ENCODE measurements around the gene CNTN5.

The CNTN5 gene

GRCh38 chr11:100177651-100178050, 1156.9 kb downstream of the CNTN5 start:
- H3K4me3 ChIP-seq (ENCODE audit: low read depth, low read length) = no peak overlapping the region
- DNase-seq (ENCODE audit: low read depth) = no peak
- no peak for TF ChIP-seq CTCF (IDR thresholded peaks at IDR 0.05; ENCODE audit: low read depth, low read length, missing control alignments)

GRCh38 chr11:100182350-100182749, 1161.6 kb downstream of the CNTN5 start:
- no peak for TF ChIP-seq CTCF (IDR thresholded peaks at IDR 0.05; ENCODE audit: low read depth, low read length, missing control alignments)
- DNase-seq (ENCODE audit: low read depth) = no peak
- H3K4me3 ChIP-seq (ENCODE audit: low read depth, low read length) = no peak overlapping the region

GRCh38 chr11:100182927-100183326, 1162.2 kb downstream of the CNTN5 start:
- no peak for TF ChIP-seq CTCF (IDR thresholded peaks at IDR 0.05; ENCODE audit: low read depth, low read length, missing control alignments)
- no peak overlapping the region for H3K4me3 ChIP-seq (ENCODE audit: low read depth, low read length)
- DNase-seq (ENCODE audit: low read depth) = no peak

- no peak for DNase-seq (ENCODE audit: low read depth)
- no peak for TF ChIP-seq CTCF (IDR thresholded peaks at IDR 0.05; ENCODE audit: low read depth, low read length, missing control alignments)
- H3K4me3 ChIP-seq (ENCODE audit: low read depth, low read length) = no peak overlapping the region
Observed at GRCh38 chr11:100185588-100185987, 1164.8 kb downstream of the CNTN5 start.

- no peak for TF ChIP-seq CTCF (IDR thresholded peaks at IDR 0.05; ENCODE audit: low read depth, low read length, missing control alignments)
- DNase-seq (ENCODE audit: low read depth) = no peak
- no peak overlapping the region for H3K4me3 ChIP-seq (ENCODE audit: low read depth, low read length)
Observed at GRCh38 chr11:100188137-100188783, 1167.5 kb downstream of the CNTN5 start.

GRCh38 chr11:100190395-100190794, 1169.6 kb downstream of the CNTN5 start:
- H3K4me3 ChIP-seq (ENCODE audit: low read depth, low read length) = no peak overlapping the region
- no peak for DNase-seq (ENCODE audit: low read depth)
- TF ChIP-seq CTCF (IDR thresholded peaks at IDR 0.05; ENCODE audit: low read depth, low read length, missing control alignments) = no peak

GRCh38 chr11:100192181-100192580, 1171.4 kb downstream of the CNTN5 start:
- no peak for DNase-seq (ENCODE audit: low read depth)
- no peak for TF ChIP-seq CTCF (IDR thresholded peaks at IDR 0.05; ENCODE audit: low read depth, low read length, missing control alignments)

More at GRCh38 chr11:100192181-100192580, 1171.4 kb downstream of the CNTN5 start:
- no peak overlapping the region for H3K4me3 ChIP-seq (ENCODE audit: low read depth, low read length)

Data from GM12864 (cell line).